BE2C (cell line): Measurements from ENCODE around the gene SFT2D2.
A peak's percentile ranks its signal among the peaks of the same experiment; 100 is the strongest.

Experiments
- DNase-seq: peaks from one replicate; pipeline ENCODE4 v3.0.0-alpha.2; 2020
- H3K27me3 ChIP-seq: fragments of 250-450 bp; sonication (Bioruptor Pico); 2 replicates; pipeline ENCODE4 v1.5.1; 2020; ENCODE audit warnings: mild to moderate bottlenecking
- H3K36me3 ChIP-seq: fragments of 250-450 bp; sonication (Bioruptor Pico); 2 replicates; pipeline ENCODE4 v1.5.1; 2020; ENCODE audit warnings: mild to moderate bottlenecking
- H3K4me1 ChIP-seq: fragments of 250-450 bp; sonication (Bioruptor Pico); 2 replicates; pipeline ENCODE4 v1.5.1; 2020
- H3K4me3 ChIP-seq: 2 replicates; pipeline ENCODE4 v1.5.1; 2011; ENCODE audit warnings: low read depth, low read length
- H3K9me3 ChIP-seq: fragments of 250-450 bp; sonication (Bioruptor Pico); 2 replicates; pipeline ENCODE4 v1.5.1; 2020
- CTCF ChIP-seq: IDR thresholded peaks from 2 replicates; pipeline ENCODE4 v1.5.1; 2012; ENCODE audit warnings: mild to moderate bottlenecking, low read depth, low read length

Gene SFT2D2

GRCh38 chr1:168266644-168267186 lies 40.9 kb downstream of the SFT2D2 start:
- peak; percentile 64 for DNase-seq
- no peak for TF ChIP-seq CTCF
- Histone ChIP-seq H3K4me1 (peaks cover 3% of the 10 kb centered on the region; the same call in 1 of the 2 replicates), H3K9me3 (no peaks in the 10 kb centered on the region), H3K36me3 (no peaks in the 10 kb centered on the region), H3K27me3 (no peaks in the 10 kb centered on the region), H3K4me3 (no peak overlapping the region)

- no peaks in the 10 kb centered on the region for H3K9me3 ChIP-seq
- no peaks in the 10 kb centered on the region for H3K36me3 ChIP-seq
- H3K4me3 ChIP-seq, result no peak overlapping the region
- no peaks in the 10 kb centered on the region for H3K27me3 ChIP-seq
- H3K4me1 ChIP-seq, result 0 out of 2 replicates have a peak, but pooled peaks cover under 1% of the 10 kb centered on the region
- DNase-seq, result no peak
- TF ChIP-seq CTCF, result no peak
Measured at GRCh38 chr1:168271636-168272035, 45.8 kb downstream of the SFT2D2 start.

GRCh38 chr1:168273575-168273974 lies 47.8 kb downstream of the SFT2D2 start:
- Histone ChIP-seq H3K4me1 (no peaks in the 10 kb centered on the region), H3K36me3 (no peaks in the 10 kb centered on the region), H3K4me3 (no peak overlapping the region), H3K9me3 (no peaks in the 10 kb centered on the region), H3K27me3 (no peaks in the 10 kb centered on the region)
- TF ChIP-seq CTCF, result no peak
- DNase-seq, result no peak

- no peaks in the 10 kb centered on the region for H3K4me1 ChIP-seq
- no peak for TF ChIP-seq CTCF
- no peaks in the 10 kb centered on the region for H3K27me3 ChIP-seq
- no peaks in the 10 kb centered on the region for H3K36me3 ChIP-seq
- DNase-seq, result peak; percentile 34
- H3K9me3 ChIP-seq, result no peaks in the 10 kb centered on the region
- no peak overlapping the region for H3K4me3 ChIP-seq
Measured at GRCh38 chr1:168279253-168279652, 53.4 kb downstream of the SFT2D2 start.

GRCh38 chr1:168280296-168280927 lies 54.6 kb downstream of the SFT2D2 start, which contains the start of gene TBX19:
TBX19 (plus strand) TSS chr1:168280877; CDS start chr1:168281091, 214 bp downstream.
- Histone ChIP-seq H3K4me3 (no peak within 1 kb of the TSS), H3K4me1 (no peaks in the 10 kb centered on the region), H3K9me3 (no peaks in the 10 kb centered on the region), H3K36me3 (no peaks in the 10 kb centered on the region), H3K27me3 (no peaks in the 10 kb centered on the region)
- no peak for TF ChIP-seq CTCF
- DNase-seq, result no peak

- no peaks in the 10 kb centered on the region for H3K9me3 ChIP-seq
- H3K4me1 ChIP-seq, result no peaks in the 10 kb centered on the region
- H3K36me3 ChIP-seq, result no peaks in the 10 kb centered on the region
- no peak for DNase-seq
- no peaks in the 10 kb centered on the region for H3K27me3 ChIP-seq
- no peak overlapping the region for H3K4me3 ChIP-seq
- TF ChIP-seq CTCF, result no peak
Measured at GRCh38 chr1:168281603-168282325, 56.0 kb downstream of the SFT2D2 start.
